Stimulated activated CD4-positive, alpha-beta T cell treated with anti-CD3 and anti-CD28 coated beads, TNF-alpha, amount 100 ng/mL, for 48 hours (primary cell): ENCODE measurements around the gene CABP7.

Experiments
- DNase-seq, 3 donors: peaks; one replicate each; pipeline ENCODE4 v3.0.0-alpha.2; 2020; ENCODE audit warnings: low read depth in 3 of 3

Gene CABP7

DNA sequence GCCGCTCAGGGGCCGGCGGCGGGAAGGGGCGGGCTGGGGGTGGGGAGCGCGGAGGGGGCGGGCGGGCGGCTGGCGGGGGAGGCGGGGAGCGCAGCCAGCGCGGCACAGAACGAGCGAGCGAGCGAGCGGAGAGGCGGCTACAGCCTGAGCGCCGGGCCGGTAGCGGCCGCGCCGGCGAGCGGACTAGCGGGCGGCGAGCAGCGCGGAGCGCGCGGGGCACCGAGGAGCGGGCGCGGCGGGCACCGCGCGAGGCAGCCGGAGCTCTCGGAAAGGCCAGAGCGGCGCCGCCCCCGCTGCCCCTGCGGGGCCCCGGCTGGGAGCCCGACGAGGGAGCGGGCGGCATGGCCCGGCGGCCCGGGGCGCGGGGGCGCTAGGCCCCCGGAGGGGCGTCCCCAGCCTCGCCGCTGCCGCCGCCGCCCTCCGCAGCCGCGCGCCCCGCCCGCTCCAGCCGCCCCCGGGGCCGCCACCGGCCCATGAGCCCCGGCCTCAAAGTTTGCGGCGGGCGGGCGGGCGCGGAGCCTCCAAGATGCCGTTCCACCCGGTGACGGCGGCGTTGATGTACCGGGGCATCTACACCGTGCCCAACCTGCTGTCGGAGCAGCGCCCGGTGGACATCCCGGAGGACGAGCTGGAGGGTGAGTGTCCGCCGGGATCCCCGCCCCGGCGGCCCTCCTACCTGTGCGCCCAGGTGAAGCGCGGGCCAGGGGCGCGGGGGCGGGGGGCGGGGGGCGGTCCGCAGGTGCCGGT lies at the start of gene CABP7:
Gene CABP7, plus strand, starts transcription at position 105 of the 747 bp plus-strand sequence. Its CDS starts 422 bp downstream, at position 527.
- no peak for DNase-seq

DNA sequence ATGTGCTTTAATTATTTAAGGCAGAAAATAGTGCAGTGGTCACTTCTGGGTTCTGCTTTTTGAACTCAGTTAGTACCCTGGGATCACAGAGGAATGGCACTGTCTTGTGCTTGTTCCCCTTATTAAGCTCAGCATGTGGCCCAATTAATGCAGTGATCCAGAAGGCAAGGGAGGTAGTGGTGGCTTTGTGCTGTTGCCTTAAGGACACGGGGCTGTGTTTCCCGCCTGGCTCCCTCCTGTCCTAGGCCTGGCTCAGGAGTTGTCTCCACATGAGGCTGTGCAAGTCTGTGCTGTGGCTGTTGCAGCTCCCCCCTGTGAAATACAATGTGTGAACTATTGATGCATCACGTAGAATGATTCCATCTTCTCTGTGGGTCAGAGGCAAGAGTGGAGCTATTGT lies 49.2 kb upstream of the CABP7 start:
- no peak for DNase-seq

DNA sequence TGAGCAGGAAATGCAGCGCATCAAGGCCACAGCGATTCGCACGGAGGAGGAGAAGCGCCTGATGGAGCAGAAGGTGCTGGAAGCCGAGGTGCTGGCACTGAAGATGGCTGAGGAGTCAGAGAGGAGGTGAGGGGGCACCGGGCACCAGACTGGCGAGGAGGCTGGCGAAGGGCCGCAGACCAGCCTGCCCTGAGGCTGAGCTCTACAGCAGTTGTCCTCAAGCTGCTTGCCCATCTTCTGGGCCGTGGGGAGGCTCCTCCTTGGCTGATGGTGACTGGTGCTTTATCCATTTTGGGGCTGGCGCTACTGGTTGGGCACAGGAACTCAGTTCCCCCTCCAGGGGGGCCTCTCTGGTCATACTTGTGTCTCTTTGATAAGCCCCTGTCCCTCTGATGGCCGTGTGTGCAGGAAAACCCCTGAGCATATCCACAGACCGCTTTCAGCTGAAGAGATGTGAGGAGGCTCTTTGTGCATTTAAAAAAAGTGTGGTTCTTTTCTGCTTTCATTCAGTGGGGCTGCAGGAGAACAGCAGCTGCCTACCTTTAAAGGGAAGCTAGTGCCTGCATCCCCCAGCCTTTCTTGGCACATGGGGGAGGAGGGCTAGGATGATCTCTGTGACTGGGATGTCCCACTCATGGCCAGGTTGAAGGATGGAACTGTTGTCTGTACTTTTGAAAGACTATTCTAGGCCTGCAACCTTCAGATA lies 46.3 kb upstream of the CABP7 start:
- DNase-seq, result no peak

DNA sequence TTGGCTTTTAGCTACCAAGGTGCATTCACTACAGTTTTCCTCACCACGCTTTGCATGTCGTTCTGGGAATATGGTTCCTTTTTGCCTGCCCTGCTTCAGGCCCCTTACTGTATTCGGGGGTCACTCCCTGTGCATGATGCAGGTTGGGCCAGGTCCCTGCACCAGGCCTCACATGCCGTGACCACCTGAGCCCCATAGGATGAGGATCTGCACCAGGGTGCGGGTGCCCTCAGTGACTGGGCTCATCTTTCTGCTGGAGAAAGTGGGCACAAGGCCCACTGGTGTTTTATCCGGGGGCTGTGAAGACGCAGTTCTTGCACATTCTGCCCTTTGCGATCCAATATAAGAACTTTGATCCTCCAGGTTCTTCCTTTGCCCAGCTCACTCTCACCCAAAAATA lies 45.7 kb upstream of the CABP7 start:
- DNase-seq, result no peak

DNA sequence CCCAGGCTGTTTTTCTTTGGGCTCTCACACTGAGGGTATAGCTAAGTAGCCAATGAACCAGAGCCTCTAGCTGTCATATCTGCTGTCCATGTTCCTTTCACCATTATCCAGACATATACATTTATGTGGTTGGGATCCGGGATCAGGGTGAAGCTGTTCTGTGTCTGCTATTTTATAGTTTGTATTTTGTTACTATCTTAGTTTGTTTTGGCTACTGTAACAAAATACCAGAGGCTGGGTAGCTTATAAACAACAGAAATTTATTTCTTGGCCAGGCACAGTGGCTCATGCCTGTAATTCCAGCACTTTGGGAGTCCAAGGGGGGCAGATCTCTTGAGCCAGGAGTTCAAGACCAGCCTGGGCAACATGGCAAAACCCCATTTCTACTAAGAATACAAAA lies 40.5 kb upstream of the CABP7 start:
- DNase-seq, result no peak

DNA sequence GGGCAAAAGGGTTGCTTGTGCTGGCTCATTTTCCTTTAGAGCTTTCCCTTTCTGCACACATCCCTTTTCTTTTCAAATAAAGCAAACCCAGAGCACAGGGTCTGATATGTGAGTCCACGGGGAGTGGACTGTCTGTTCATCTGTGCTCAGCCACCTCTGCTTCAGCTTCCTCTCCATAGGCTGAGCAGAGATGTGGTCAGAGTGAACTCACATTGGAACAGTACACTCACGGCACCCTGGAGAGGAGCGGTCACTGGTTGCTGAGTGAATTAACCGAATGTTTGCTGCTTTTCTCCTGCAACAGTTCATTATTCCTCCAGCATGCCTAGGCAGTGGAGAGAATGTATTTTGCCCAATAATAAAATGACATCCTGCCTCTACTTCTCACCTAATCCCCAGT lies 36.3 kb upstream of the CABP7 start:
- DNase-seq, result no peak

DNA sequence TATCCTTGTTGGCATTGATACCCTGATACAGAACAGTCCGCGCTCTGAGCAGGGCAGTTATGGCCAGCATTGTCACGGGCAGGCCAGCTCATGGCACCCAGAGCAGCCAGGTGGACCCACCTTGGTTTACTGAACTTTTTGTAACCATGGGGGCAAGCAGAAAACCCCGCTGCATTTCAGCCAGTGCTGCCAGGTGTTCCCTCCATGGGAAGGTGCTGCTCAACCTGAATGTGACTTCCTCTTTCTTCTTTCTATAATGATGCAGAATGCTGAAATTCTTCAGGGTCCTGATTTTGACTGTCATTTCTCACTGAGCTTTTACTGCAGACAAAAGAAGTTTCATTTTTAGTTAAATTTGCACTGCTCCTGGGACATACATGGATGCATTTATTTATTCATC lies 35.6 kb upstream of the CABP7 start:
- DNase-seq, result no peak

DNA sequence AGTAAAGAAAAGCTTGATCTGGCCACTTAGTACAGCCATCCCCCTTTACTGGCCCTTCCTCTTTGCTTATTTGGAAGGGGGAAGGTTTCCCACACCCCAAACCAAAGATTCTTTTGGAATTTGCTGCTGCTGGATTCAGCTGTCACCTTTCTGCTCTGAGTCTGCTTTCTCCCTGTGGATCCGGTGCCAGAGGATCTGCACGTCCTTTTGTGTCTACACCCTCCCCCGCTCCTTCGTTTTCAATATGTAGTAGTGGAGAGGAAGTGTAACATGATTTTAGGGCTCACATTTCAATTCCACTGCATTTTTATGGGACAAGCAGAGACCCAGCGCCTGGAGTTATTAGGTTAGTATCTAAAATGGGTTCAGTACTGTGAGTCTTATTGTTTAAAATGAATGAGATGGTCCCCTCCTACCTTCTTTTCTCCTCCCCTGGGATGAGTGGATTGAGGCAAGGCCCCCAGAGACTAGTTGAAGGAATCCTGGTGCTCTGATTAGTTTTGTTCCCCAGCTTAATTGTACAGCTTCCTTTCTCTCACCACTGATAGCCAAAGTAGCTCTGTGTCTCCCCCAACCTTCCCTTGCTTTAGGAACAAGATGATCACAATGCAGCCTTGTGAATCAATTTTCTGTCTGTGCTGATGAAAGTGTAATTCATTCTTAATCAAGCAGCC lies 30.5 kb upstream of the CABP7 start:
- no peak for DNase-seq

DNA sequence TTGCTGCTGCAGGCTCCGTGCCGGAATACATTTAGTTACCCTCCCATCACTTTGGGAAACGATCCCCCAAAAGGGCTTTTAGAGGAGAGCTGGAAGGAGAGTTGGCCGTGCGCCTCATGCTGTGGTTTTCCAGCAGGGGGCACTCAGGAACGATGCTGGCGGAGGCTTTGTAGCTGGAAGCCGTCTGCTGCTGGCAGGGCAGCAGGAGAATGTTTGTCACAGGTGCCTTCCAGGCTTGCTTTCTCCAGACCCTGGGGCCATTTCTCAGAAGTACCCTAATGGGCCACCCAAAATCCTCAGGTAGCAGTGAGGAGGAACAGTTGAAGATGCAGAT lies 30.0 kb upstream of the CABP7 start:
- DNase-seq, result peak; percentile 11 to 35 (median 24)

DNA sequence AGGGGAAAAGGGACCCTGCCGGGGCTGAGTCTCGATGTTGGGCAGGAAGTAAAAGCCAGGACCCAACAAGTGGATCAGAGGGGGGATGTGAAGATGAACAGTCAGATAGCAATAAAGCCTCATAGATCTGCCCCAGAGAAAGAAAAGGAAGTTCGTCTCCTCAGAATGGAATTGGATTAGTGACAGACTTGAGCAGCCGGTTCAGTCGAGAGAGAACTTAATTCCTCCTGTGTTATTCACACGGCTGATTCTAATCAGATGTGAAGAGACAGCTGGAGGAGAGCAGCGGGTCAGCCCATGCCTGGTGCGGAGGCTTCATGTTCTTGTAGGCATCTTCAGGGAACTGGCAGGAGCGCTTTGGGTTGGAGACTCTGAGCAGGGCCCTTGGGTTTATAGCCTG lies 29.3 kb upstream of the CABP7 start:
- no peak for DNase-seq

DNA sequence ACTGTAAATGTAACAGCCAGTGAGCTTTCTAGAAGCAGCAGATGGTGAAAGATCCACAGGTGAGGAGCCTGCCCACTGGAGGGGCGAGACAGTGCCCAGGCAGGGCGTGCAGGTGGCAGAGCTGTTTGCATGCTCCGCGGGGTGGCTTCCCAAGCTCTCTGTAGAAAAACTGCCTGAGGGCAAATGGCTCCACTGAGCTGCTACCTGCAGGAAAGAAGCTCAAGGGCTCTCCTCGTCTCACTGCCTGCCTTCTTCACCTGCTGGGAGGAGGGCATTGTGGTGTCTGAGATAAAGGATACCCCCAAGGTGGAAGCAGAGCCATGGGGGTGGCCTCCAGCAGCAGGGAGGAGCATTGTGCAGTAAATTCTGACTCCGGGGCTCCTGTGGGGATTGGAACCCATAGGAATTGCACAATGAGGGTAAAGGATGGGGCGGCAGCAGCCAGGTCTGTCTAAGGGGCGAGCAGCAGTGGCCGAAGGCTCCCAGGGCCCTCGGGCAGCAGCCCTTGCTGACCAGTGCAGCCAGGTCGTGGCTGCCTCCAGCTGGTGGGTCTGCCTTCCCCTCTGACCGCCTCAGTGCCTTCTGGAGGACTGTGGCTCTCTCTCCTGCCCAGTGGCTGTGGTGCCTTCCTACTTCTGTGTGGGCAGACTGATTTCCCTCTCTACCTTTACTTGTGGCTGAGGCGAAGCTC lies 28.0 kb upstream of the CABP7 start:
- no peak for DNase-seq

DNA sequence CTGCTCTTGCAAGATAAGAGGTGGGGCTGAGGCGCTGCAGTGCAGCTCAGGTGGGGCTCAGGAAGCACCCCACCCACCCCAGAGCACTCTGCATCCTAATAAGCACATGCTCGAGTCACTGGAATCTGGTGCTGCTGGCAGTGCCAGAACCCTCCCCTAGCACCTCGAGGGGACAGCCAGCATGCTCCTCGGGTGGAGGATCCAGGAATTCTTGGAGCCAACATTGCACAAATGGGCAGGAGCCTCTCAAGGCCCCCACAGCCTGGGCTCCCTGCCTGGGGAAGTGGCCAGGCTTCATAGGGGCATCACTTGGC lies 27.5 kb upstream of the CABP7 start:
- DNase-seq, result no peak

DNA sequence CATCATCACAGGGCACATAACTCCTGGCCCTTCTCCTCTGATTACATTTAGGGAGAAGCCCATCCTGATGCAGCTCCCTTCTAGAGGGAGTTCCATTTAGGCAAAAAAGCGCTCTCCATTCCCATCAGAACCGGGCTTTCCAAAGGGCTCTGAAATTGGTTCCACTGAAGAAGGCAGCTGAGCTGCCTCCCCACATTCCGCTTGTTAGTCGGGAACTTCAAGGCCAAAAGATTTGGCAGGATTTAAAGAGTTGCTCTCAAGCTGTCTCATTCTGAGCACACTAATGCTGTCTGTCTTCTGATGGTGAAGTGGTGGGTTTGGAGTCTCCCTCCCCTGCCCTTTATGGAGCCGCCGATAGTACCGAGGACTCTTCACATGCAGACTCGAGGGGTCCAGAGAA lies 26.6 kb upstream of the CABP7 start:
- no peak for DNase-seq

DNA sequence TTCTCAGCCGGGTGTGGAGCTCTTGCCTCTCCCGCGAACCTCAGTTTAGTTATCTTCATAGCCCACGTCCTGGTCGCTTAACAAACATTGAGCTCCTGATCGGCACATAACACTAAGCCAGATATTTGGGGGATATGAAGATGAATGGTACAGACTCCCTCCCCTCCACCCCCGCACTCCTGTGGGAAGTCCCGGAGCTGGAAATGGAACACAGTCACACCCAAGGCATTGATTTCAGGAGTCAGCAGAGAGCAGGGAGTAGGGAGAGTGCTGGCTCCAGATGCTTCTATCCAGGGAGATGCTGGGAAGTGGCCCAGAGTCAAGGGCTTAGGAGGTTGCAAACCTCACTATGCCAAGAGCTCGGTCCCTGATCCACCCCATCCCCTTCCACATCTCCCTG lies 26.1 kb upstream of the CABP7 start:
- no peak for DNase-seq

DNA sequence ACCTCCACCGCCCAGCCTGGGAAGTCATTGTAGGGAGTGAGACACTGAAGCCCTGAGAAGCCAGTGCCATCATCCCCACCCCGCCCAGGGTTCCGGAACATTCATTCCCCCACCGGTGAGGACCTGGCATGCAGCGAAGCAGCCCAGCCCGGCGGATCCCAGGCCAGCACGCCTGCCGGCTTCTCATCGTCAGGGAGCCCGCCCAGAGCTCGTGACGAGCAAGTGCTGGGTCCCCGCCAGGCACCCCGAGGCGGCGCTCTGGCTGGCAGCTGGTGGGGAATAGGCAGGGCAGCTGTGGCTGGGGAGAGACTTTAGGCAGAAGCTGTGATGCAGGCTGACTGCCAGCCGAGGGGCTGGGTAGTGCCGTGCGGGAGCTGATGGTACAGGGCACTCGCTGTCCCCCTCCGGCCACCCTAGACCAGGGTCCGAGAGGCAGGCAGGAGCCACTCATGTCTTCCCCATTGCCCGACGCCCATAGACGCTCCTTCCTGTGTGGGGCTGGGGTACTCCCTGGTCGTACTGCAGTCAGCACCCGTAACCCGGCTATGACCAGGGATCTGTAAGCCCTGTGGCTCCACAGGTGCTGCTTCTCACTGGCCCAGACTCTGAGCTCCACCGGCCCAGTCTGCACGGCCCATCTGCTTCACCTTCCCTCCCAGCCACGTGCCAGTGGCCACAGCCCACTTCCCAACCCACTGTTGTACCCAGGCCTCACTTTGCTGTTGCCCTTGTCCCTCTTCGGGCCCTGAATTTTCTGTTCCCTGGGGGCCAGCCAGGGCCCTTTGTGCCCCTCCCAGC lies 24.5 kb upstream of the CABP7 start:
- DNase-seq, result no peak

DNA sequence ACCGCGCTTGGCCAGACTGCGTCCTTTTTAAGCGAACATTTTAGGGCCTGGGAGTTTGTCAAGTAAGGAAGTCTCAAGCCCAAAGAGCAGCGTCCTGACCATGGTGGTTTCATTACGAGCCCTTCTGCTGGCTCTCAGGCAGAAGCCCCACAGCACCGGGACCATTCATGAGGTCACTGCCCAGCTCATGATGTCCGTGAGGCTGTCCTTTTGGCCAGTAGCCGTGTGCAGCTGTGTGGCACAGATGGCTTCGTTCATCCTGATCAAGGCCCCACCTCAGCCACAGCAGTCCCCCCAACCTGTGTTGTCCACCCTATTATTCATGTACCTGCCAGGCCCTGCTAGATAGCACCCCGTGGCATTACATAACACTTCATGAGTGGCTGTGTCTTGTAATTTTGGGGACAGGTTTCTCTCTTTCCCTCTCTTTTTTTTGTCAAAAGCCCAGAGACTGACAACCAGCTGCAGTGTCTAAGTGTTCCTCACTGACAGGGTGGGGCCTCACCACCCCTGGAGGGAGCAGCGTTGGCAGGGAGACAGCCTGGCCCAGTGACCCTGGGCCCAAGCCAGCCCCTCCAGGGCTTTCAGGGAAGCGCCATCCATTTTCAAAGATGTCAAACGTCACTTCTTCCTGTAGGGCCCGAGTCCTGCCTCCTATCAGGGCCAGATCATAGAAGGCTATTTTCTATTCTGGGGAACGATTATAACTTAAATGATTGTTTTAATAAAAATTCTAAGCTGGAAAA lies 21.8 kb upstream of the CABP7 start:
- DNase-seq, result no peak

DNA sequence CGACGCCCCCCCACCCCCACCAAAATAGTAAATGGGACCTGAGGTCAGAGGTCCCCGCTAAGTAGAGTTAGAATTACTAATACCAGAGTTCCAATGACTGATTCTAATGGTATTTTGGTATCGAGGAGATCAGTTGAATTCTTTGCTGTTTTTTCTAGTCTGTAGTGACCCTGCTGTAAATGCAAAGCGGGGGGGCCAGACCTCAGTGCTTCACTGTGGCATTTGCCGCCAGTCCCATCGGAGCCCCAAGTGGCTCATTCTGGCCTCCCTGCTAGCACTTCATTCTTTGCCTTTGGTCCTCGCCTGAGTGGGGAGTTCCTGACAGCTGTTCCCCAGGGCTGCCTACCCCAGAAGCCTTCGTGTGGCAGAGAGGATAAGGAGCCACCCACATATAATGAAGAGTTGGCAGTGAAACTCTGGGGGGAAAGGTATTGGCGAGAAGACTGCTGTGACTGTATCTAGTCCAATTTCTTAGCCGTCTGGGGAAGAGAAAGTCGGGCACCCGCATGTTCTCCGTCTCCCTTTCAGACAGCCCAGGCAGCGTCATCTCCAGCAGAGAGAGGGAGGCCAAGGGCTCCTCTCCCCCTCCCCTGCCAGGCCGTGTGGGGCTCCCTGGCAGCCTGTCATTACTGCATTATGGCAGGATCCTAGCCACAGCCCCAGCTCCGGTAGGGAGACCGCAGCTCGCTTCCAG lies 19.4 kb upstream of the CABP7 start:
- no peak for DNase-seq

DNA sequence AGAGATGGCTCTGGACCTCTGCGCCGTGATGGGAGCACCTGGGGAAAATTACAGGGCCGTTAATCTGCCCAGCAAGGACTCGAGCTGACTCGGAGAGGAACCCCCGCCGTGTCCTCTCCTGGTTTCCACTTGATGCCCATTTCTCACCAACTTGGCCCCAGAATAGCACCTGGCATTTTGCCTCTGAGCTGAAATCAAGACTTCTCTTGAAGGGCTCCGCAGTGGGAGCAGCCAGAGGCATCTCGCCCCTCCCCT lies 19.0 kb upstream of the CABP7 start:
- no peak for DNase-seq

DNA sequence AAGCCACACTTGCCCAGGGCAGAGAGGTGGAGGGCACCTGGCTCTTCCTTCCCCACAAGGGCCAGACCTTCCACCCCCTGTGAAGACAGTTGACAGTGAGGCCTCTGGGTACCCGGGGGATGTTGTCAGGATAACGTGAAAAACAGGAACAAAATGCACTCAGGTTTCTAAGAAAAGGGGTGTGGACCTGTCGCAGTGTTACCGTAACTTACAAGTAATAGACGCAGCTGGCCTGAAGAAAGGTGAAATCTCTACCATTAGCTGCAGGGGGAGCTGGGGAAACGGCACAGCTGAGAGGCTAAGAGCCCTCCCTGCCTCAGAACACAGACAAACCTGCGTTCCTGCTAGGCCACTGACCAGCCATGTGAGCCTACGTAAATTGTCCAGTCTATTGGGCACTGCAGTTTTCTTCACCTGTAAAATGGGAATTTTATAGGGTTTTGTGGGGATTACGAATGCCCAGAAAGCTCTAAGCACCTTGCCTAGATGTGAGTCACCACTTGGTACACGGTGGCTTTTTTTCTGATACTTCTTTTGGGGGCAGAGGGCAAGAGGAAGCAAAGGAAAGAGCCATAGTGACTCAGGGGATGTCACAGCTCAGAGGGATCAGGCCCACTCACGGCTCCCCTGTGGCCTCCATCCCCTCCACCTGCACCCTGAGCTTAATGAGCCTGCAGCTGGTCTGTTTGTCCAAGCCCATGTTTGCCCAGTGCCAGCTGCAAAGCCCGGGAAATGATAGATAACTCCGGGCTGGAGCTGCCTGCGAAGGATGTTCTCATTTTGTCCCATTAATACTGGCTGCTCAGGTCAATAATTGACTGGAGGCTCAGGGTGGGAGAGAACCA lies 18.4 kb upstream of the CABP7 start:
- DNase-seq, result no peak
